ENCODE measurements around the gene GEMIN7. TPM values are rescaled to one million over a fixed set of nuclear protein-coding genes. Genes with fewer than 3 reads are reported as not detected.

GEMIN7 gene
- total RNA-seq, 1 donor from 2014 or later = 30.8 TPM

GRCh38 chr19:45113628-45114027 is 34.6 kb downstream of the GEMIN7 start:
- H3K9me3 Mint-ChIP-seq (ENCODE audit: unreplicated experiment) = no peaks in the 10 kb centered on the region
- H3K36me3 Mint-ChIP-seq (ENCODE audit: low read depth, unreplicated experiment) = no peaks in the 10 kb centered on the region
- H3K4me3 Mint-ChIP-seq (ENCODE audit: unreplicated experiment) = no peak overlapping the region

GRCh38 chr19:45114116-45114515 is 35.1 kb downstream of the GEMIN7 start:
- Mint-ChIP-seq H3K9me3 (ENCODE audit: unreplicated experiment) (no peaks in the 10 kb centered on the region), H3K27me3 (ENCODE audit: unreplicated experiment) (peaks cover 10% of the 10 kb centered on the region), H3K36me3 (ENCODE audit: low read depth, unreplicated experiment) (no peaks in the 10 kb centered on the region), H3K27ac (ENCODE audit: unreplicated experiment) (no peak overlapping the region), H3K4me3 (ENCODE audit: unreplicated experiment) (no peak overlapping the region), H3K4me1 (ENCODE audit: unreplicated experiment) (peaks cover 2% of the 10 kb centered on the region)
- no peak for DNase-seq (ENCODE audit: low spot score)
- TF ChIP-seq CTCF (IDR thresholded peaks at IDR 0.05; ENCODE audit: unreplicated experiment) = no peak

More at GRCh38 chr19:45113628-45114027, 34.6 kb downstream of the GEMIN7 start:
- TF ChIP-seq CTCF (IDR thresholded peaks at IDR 0.05; ENCODE audit: unreplicated experiment) = no peak
- no peak for DNase-seq (ENCODE audit: low spot score)
- no peak overlapping the region for H3K27ac Mint-ChIP-seq (ENCODE audit: unreplicated experiment)
- peaks cover 10% of the 10 kb centered on the region for H3K27me3 Mint-ChIP-seq (ENCODE audit: unreplicated experiment)
- peaks cover 2% of the 10 kb centered on the region for H3K4me1 Mint-ChIP-seq (ENCODE audit: unreplicated experiment)

- no peak for DNase-seq (ENCODE audit: low spot score)
- no peaks in the 10 kb centered on the region for H3K9me3 Mint-ChIP-seq (ENCODE audit: unreplicated experiment)
- peaks cover 10% of the 10 kb centered on the region for H3K27me3 Mint-ChIP-seq (ENCODE audit: unreplicated experiment)
- H3K4me1 Mint-ChIP-seq (ENCODE audit: unreplicated experiment) = peaks cover 6% of the 10 kb centered on the region
- no peak overlapping the region for H3K4me3 Mint-ChIP-seq (ENCODE audit: unreplicated experiment)
- H3K36me3 Mint-ChIP-seq (ENCODE audit: low read depth, unreplicated experiment) = peaks cover 8% of the 10 kb centered on the region
- no peak overlapping the region for H3K27ac Mint-ChIP-seq (ENCODE audit: unreplicated experiment)
- TF ChIP-seq CTCF (IDR thresholded peaks at IDR 0.05; ENCODE audit: unreplicated experiment) = no peak
These were observed 37.0 kb downstream of the GEMIN7 start for GRCh38 chr19:45115809-45116615.

GRCh38 chr19:45117167-45117594 is 38.1 kb downstream of the GEMIN7 start:
- no peaks in the 10 kb centered on the region for H3K9me3 Mint-ChIP-seq (ENCODE audit: unreplicated experiment)
- peaks cover 10% of the 10 kb centered on the region for H3K36me3 Mint-ChIP-seq (ENCODE audit: low read depth, unreplicated experiment)
- no peak for DNase-seq (ENCODE audit: low spot score)
- no peak overlapping the region for H3K4me3 Mint-ChIP-seq (ENCODE audit: unreplicated experiment)
- no peak overlapping the region for H3K27ac Mint-ChIP-seq (ENCODE audit: unreplicated experiment)
- peaks cover 10% of the 10 kb centered on the region for H3K27me3 Mint-ChIP-seq (ENCODE audit: unreplicated experiment)
- TF ChIP-seq CTCF (IDR thresholded peaks at IDR 0.05; ENCODE audit: unreplicated experiment) = no peak
- H3K4me1 Mint-ChIP-seq (ENCODE audit: unreplicated experiment) = peaks cover 16% of the 10 kb centered on the region

GRCh38 chr19:45117671-45118070 is 38.6 kb downstream of the GEMIN7 start:
- TF ChIP-seq CTCF (IDR thresholded peaks at IDR 0.05; ENCODE audit: unreplicated experiment) = no peak
- Mint-ChIP-seq H3K36me3 (ENCODE audit: low read depth, unreplicated experiment) (peaks cover 10% of the 10 kb centered on the region), H3K4me1 (ENCODE audit: unreplicated experiment) (peaks cover 16% of the 10 kb centered on the region), H3K9me3 (ENCODE audit: unreplicated experiment) (no peaks in the 10 kb centered on the region), H3K27ac (ENCODE audit: unreplicated experiment) (no peak overlapping the region), H3K4me3 (ENCODE audit: unreplicated experiment) (no peak overlapping the region), H3K27me3 (ENCODE audit: unreplicated experiment) (peaks cover 10% of the 10 kb centered on the region)
- no peak for DNase-seq (ENCODE audit: low spot score)
